Stomach smooth muscle (tissue), 2 donors: ENCODE measurements around the gene CELA2A.

Experiments
- H3K27ac ChIP-seq: one replicate; pipeline ENCODE4 v1.7.0; 2013; ENCODE audit warnings: mild to moderate bottlenecking, low read length, inconsistent platforms
- H3K27me3 ChIP-seq, 2 donors: one replicate each; pipeline ENCODE4 v1.7.0; 2013; ENCODE audit warnings: low read length in 2 of 2; ENCODE audit not compliant: insufficient read depth in 2 of 2, control insufficient read depth in 1 of 2
- H3K36me3 ChIP-seq, 2 donors: one replicate each; pipeline ENCODE4 v1.7.0; 2013; ENCODE audit warnings: low read length in 2 of 2; ENCODE audit not compliant: control insufficient read depth in 2 of 2, insufficient read depth in 2 of 2
- H3K4me1 ChIP-seq: one replicate; pipeline ENCODE4 v1.7.0; 2013; ENCODE audit warnings: low read length; ENCODE audit not compliant: control insufficient read depth, insufficient read depth
- H3K4me3 ChIP-seq, 2 donors: one replicate each; pipeline ENCODE4 v1.7.0; 2013; ENCODE audit warnings: low read length in 2 of 2
- H3K9ac ChIP-seq, 2 donors: one replicate each; pipeline ENCODE4 v1.7.0; 2013; ENCODE audit warnings: low read length in 2 of 2, mild to moderate bottlenecking in 1 of 2
- H3K9me3 ChIP-seq, 2 donors: one replicate each; pipeline ENCODE4 v1.7.0; 2013; ENCODE audit warnings: low read length in 2 of 2; ENCODE audit not compliant: control insufficient read depth in 2 of 2
- donor health status: healthy.
- donor health status: Pancreatic carcinoma.

Gene CELA2A

DNA sequence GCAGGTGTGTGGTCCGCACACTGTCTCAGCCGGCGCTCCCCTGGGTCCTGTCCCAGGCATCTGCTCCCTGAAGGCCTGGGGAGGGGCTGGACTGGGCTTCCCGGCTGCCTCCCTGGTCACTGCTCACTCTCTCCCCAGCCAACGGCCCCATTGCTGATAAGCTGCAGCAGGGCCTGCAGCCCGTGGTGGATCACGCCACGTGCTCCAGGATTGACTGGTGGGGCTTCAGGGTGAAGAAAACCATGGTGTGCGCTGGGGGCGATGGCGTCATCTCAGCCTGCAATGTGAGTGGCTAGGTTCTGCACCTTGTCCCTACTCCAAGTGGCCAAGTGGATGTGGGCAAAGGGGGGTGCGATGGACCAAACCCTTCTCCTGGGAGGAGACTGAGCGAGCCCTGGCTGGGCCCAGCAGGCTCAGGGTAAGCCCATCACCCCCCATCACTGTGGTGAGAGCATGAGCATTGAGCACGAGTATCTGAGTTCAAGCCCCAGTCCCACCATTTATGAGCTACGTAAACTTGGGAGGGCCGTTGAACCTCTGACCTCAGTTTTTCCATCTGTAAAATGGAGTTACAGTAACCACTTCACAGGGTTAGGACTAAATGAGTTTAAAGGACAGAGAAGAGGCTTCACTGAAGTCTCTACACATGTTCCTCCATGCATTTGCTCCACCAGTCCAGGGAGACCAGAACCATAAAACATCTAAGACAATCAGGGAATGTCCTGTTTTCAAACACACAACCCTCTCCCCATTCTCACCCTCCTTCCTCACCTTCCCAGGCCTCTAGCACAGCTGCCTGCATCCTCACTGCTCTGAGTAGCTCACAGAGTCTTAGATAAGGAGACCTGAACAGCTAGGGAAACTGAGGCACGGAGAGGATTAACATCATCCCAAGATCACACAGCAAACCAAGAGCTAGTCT lies 11.8 kb upstream of the CELA2A start:
- H3K27ac ChIP-seq: no peak overlapping the region
- H3K36me3 ChIP-seq: no peaks in the 10 kb centered on the region
- H3K9me3 ChIP-seq: no peaks in the 10 kb centered on the region
- no peaks in the 10 kb centered on the region for H3K27me3 ChIP-seq
- H3K4me3 ChIP-seq: no peak overlapping the region
- no peaks in the 10 kb centered on the region for H3K4me1 ChIP-seq
- H3K9ac ChIP-seq: no peak overlapping the region

DNA sequence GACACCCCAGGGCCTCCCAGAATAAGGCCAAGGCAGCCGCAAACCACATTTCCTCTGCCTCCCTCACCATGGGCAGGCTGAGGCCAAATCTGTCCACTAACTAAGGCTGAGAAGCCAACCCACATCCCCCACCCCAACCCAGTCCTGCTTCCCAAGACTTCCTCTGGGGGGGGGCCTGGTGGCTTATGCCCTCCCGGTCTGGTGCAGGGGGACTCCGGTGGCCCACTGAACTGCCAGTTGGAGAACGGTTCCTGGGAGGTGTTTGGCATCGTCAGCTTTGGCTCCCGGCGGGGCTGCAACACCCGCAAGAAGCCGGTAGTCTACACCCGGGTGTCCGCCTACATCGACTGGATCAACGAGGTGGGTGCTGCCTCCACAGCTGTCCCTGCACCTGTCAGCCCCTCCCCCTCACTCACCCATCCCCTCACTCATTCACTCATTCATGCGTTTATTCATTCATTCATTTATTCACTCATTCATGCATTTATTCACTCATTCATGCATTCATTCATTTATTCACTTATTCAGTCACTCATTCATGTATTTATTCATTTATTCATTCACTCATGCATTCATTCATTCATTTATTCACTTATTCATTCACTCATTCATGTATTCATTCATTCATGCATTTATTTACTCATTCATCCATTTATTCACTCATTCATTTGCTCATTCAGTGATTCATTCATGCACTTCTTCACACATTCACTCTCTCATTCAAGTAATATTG lies 11.0 kb upstream of the CELA2A start:
- no peaks in the 10 kb centered on the region for H3K4me1 ChIP-seq
- no peaks in the 10 kb centered on the region for H3K9me3 ChIP-seq
- H3K27ac ChIP-seq: no peak overlapping the region
- no peaks in the 10 kb centered on the region for H3K36me3 ChIP-seq
- H3K27me3 ChIP-seq: no peaks in the 10 kb centered on the region
- no peak overlapping the region for H3K4me3 ChIP-seq
- H3K9ac ChIP-seq: no peak overlapping the region

DNA sequence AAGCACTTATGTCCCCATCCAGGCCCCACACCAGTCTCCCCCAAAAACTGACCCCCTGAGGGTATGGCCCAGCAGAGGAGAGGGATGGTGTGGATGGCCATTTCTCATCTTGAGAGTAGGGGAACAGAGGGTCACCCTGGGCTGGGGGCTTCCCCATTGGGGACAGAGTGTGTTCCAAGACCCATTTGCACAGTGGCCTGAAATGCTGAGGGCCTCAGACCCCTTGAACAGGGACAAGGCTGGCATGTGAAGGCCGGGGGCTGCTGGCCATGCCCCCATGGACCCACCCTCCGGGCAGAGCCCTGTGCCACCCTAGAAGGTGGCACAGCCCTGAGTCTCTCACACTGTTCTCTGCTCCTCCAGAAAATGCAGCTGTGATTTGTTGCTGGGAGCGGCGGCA lies 10.3 kb upstream of the CELA2A start:
- Histone ChIP-seq H3K27me3 (no peaks in the 10 kb centered on the region), H3K4me1 (no peaks in the 10 kb centered on the region), H3K36me3 (no peaks in the 10 kb centered on the region), H3K4me3 (no peak overlapping the region), H3K9ac (no peak overlapping the region), H3K9me3 (peaks cover 0 to 3% of the 10 kb centered on the region in 2 donors), H3K27ac (no peak overlapping the region)

GRCh38 chr1:15448877-15449462 lies 7.6 kb upstream of the CELA2A start:
- Histone ChIP-seq H3K4me1 (peaks cover 3% of the 10 kb centered on the region), H3K9ac (no peak overlapping the region), H3K9me3 (peaks cover 0 to 10% of the 10 kb centered on the region in 2 donors)

GRCh38 chr1:15449567-15449966 lies 7.0 kb upstream of the CELA2A start:
- Histone ChIP-seq H3K9me3 (peaks cover 0 to 10% of the 10 kb centered on the region in 2 donors), H3K36me3 (no peaks in the 10 kb centered on the region), H3K4me3 (no peak overlapping the region), H3K4me1 (peaks cover 9% of the 10 kb centered on the region), H3K9ac (no peak overlapping the region), H3K27me3 (no peaks in the 10 kb centered on the region), H3K27ac (no peak overlapping the region)

More at GRCh38 chr1:15448877-15449462, 7.6 kb upstream of the CELA2A start:
- Histone ChIP-seq H3K36me3 (no peaks in the 10 kb centered on the region), H3K27ac (no peak overlapping the region), H3K27me3 (no peaks in the 10 kb centered on the region), H3K4me3 (no peak overlapping the region)

- no peak overlapping the region for H3K9ac ChIP-seq
- peaks cover 0 to 10% of the 10 kb centered on the region in 2 donors for H3K9me3 ChIP-seq
- H3K36me3 ChIP-seq: no peaks in the 10 kb centered on the region
- H3K27ac ChIP-seq: no peak overlapping the region
- no peaks in the 10 kb centered on the region for H3K27me3 ChIP-seq
- H3K4me1 ChIP-seq: peaks cover 9% of the 10 kb centered on the region
- H3K4me3 ChIP-seq: no peak overlapping the region
Observed at GRCh38 chr1:15451014-15451722, 5.4 kb upstream of the CELA2A start.

GRCh38 chr1:15452216-15452615 lies 4.3 kb upstream of the CELA2A start:
- peaks cover 9% of the 10 kb centered on the region for H3K4me1 ChIP-seq
- H3K36me3 ChIP-seq: no peaks in the 10 kb centered on the region
- H3K4me3 ChIP-seq: no peak overlapping the region
- H3K27ac ChIP-seq: no peak overlapping the region
- H3K9me3 ChIP-seq: peaks cover 0 to 10% of the 10 kb centered on the region in 2 donors
- H3K9ac ChIP-seq: no peak overlapping the region
- H3K27me3 ChIP-seq: no peaks in the 10 kb centered on the region

DNA sequence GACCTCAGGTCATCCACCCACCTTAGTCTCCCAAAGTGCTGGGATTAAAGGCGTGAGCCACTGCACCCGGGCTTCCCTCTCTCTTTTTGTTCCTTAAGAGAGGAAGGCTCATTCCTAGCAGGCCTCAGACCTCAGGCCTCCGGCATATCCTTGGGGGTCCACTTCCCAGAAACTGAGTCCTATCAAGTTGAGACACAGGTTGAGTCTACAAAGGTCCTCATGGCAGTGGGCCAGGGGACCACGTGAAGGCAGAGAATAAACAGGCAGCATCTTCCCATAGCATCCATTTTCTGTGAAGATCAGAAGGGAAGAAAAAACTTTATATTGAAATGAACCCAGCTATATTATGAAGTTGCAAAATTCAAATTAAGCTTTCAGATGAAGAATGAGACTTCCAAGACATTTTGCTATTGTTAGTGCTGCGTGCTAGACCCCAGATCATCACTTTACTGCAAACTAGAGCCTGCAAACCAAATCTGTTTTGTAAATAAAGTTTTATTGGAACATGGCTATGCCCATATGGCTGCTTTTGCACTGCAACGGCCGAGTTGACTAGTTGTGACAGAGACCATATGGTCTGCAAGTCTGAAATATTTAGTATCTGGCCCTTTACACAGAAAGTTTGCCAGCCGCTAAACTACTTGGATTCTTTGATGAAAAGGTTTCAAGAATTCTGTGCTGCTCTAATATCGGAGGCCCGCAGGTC lies 3.5 kb upstream of the CELA2A start:
- peaks cover 9% of the 10 kb centered on the region for H3K4me1 ChIP-seq
- no peak overlapping the region for H3K4me3 ChIP-seq
- H3K9ac ChIP-seq: no peak overlapping the region
- H3K9me3 ChIP-seq: peaks cover 0 to 10% of the 10 kb centered on the region in 2 donors
- H3K27me3 ChIP-seq: no peaks in the 10 kb centered on the region
- no peaks in the 10 kb centered on the region for H3K36me3 ChIP-seq
- H3K27ac ChIP-seq: peak overlapping the region; percentile 67

DNA sequence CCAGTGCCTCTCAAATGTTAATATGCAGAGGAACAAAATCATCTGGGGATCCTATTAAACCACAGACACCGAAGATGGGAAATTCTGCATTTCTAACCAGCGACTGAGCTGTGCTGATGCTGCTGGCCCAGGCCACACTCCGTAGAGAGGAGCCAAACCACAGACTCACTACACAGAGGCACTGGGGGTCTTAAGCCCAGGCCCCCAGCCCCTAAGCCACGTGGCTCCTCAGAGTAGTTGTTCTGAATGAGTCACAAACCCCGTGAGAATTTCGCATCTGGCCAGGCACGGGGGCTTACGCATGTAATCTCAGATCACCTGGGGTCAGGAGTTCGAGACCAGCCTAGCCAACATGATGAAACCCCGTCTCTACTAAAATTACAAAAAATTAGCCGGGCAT lies 2.8 kb upstream of the CELA2A start:
- Histone ChIP-seq H3K27me3 (no peaks in the 10 kb centered on the region), H3K36me3 (no peaks in the 10 kb centered on the region), H3K9ac (no peak overlapping the region), H3K4me1 (peaks cover 9% of the 10 kb centered on the region), H3K4me3 (no peak overlapping the region), H3K27ac (peak overlapping the region; percentile 67), H3K9me3 (peaks cover 0 to 10% of the 10 kb centered on the region in 2 donors)

DNA sequence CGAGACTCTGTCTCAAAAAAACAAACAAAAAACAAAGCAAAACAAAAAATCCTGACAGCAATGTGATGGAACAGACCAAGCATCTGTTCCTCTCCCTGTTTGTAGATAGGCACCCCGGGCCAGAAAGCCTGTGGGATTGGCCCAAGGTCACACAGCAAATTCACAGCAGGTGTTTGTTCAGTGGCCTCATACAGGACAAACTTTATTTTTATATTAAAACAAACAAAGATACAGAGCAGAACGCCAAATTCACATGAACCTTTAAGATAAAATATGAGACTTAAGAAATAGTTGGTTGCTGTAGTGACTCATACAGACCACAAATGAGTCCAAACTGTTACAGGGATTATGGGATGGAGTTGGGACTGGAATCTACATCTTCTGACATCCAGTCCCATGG lies 2.3 kb upstream of the CELA2A start:
- H3K4me1 ChIP-seq: peaks cover 9% of the 10 kb centered on the region
- peak overlapping the region; percentile 67 for H3K27ac ChIP-seq
- peaks cover 0 to 10% of the 10 kb centered on the region in 2 donors for H3K9me3 ChIP-seq
- H3K27me3 ChIP-seq: no peaks in the 10 kb centered on the region
- no peaks in the 10 kb centered on the region for H3K36me3 ChIP-seq
- H3K4me3 ChIP-seq: no peak overlapping the region
- no peak overlapping the region for H3K9ac ChIP-seq
